HEK293 (cell line): ENCODE measurements around the gene ATAD2B.

Source experiments
- CTCF ChIA-PET: fragments of 350-600 bp; formaldehyde crosslinking; extraction: SDS; loops from one replicate; lab custom pipeline; 2021; ENCODE audit warnings: antibody characterized with exemption; lab: Yijun Ruan, JAX
- POLR2A ChIA-PET: fragments of 300-600 bp; formaldehyde crosslinking; extraction: SDS; loops from one replicate; lab custom pipeline; 2020; ENCODE audit warnings: antibody characterized with exemption, inconsistent platforms; lab: Yijun Ruan, JAX
- H3K27ac ChIP-seq: fragments of 200-500 bp; sonication (Bioruptor generic); 2 replicates; pipeline ENCODE4 v1.5.1; 2014; ENCODE audit warnings: low read depth, low read length, control low read depth, inconsistent platforms; ENCODE audit errors: extremely low read depth
- H3K36me3 ChIP-seq, 2 experiments: fragments of 200-500 bp in 1 of 2; sonication (Bioruptor generic) in 1 of 2; 1 replicate in 1 of 2; 2 replicates in 1 of 2; pipeline ENCODE4 v1.5.1; 2014 to 2017; ENCODE audit warnings: inconsistent platforms in 2 of 2, low read length in 2 of 2; ENCODE audit not compliant: control insufficient read depth in 2 of 2, insufficient read depth in 1 of 2
- H3K4me1 ChIP-seq: fragments of 200-500 bp; sonication (Bioruptor generic); 2 replicates; pipeline ENCODE4 v1.5.1; 2014; ENCODE audit warnings: mild to moderate bottlenecking, low read length, inconsistent platforms; ENCODE audit not compliant: control insufficient read depth, insufficient read depth
- H3K4me3 ChIP-seq: 2 replicates; pipeline ENCODE4 v1.5.1; 2011; ENCODE audit warnings: low read depth, mild to moderate bottlenecking, control low read depth, low read length, moderate library complexity
- H3K9me3 ChIP-seq: fragments of 200-500 bp; sonication (Bioruptor generic); 2 replicates; pipeline ENCODE4 v1.5.1; 2014; ENCODE audit warnings: low read depth, low read length, inconsistent platforms; ENCODE audit not compliant: control insufficient read depth, insufficient read depth
- EGR2 ChIP-seq: fragments of 450-650 bp; formaldehyde crosslinking; IDR thresholded peaks from 2 replicates; pipeline ENCODE4 v1.5.1; 2016; ENCODE audit warnings: low read depth, missing biosample characterization, missing genetic modification characterization
- PRDM4 ChIP-seq: fragments of 450-650 bp; formaldehyde crosslinking; IDR thresholded peaks from 2 replicates; pipeline ENCODE4 v1.5.1; 2017; ENCODE audit warnings: missing biosample characterization, missing genetic modification characterization
- SALL2 ChIP-seq: fragments of 450-650 bp; formaldehyde crosslinking; IDR thresholded peaks from 2 replicates; pipeline ENCODE4 v1.5.0; 2017; ENCODE audit warnings: missing biosample characterization, mild to moderate bottlenecking, missing genetic modification characterization, borderline replicate concordance
- YY1 ChIP-seq: fragments of 450-650 bp; formaldehyde crosslinking; IDR thresholded peaks from 2 replicates; pipeline ENCODE4 v1.5.1; 2018; ENCODE audit warnings: missing biosample characterization, missing genetic modification characterization
- ZBTB10 ChIP-seq: fragments of 450-650 bp; formaldehyde crosslinking; IDR thresholded peaks from 2 replicates; pipeline ENCODE4 v1.5.1; 2016; ENCODE audit warnings: missing biosample characterization, missing genetic modification characterization
- ZBTB26 ChIP-seq: fragments of 450-650 bp; formaldehyde crosslinking; optimal IDR thresholded peaks from 2 replicates; pipeline ENCODE3; 2016; ENCODE audit warnings: missing biosample characterization, mild to moderate bottlenecking, missing genetic modification characterization
- ZFP41 ChIP-seq: fragments of 450-650 bp; formaldehyde crosslinking; IDR thresholded peaks from 2 replicates; pipeline ENCODE4 v1.5.1; 2016; ENCODE audit warnings: missing biosample characterization, missing genetic modification characterization, borderline replicate concordance
- ZFP69B ChIP-seq: fragments of 450-650 bp; formaldehyde crosslinking; IDR thresholded peaks from 2 replicates; pipeline ENCODE4 v1.5.1; 2016; ENCODE audit warnings: missing biosample characterization, missing genetic modification characterization
- ZNF146 ChIP-seq: fragments of 450-650 bp; formaldehyde crosslinking; IDR thresholded peaks from 2 replicates; pipeline ENCODE4 v1.5.1; 2016; ENCODE audit warnings: missing biosample characterization, missing genetic modification characterization
- ZNF175 ChIP-seq: fragments of 450-650 bp; formaldehyde crosslinking; IDR thresholded peaks from 2 replicates; pipeline ENCODE4 v1.5.1; 2016; ENCODE audit warnings: missing biosample characterization, missing genetic modification characterization
- ZNF214 ChIP-seq: fragments of 450-650 bp; formaldehyde crosslinking; IDR thresholded peaks from 2 replicates; pipeline ENCODE4 v1.5.1; 2017; ENCODE audit warnings: missing biosample characterization, mild to moderate bottlenecking, missing genetic modification characterization, borderline replicate concordance
- ZNF280C ChIP-seq: fragments of 450-650 bp; formaldehyde crosslinking; IDR thresholded peaks from 2 replicates; pipeline ENCODE4 v1.5.1; 2016; ENCODE audit warnings: missing biosample characterization, missing genetic modification characterization
- ZNF292 ChIP-seq: fragments of 450-650 bp; formaldehyde crosslinking; IDR thresholded peaks from 2 replicates; pipeline ENCODE4 v1.5.1; 2016; ENCODE audit warnings: low read depth, missing biosample characterization, missing genetic modification characterization, borderline replicate concordance
- ZNF449 ChIP-seq: fragments of 450-650 bp; formaldehyde crosslinking; IDR thresholded peaks from 2 replicates; pipeline ENCODE4 v1.5.1; 2017; ENCODE audit warnings: missing biosample characterization, mild to moderate bottlenecking, missing genetic modification characterization, moderate library complexity
- ZNF510 ChIP-seq: fragments of 450-650 bp; formaldehyde crosslinking; IDR thresholded peaks from 2 replicates; pipeline ENCODE4 v1.5.1; 2018; ENCODE audit warnings: mild to moderate bottlenecking, missing genetic modification characterization, missing biosample characterization; ENCODE audit not compliant: insufficient replicate concordance
- ZNF555 ChIP-seq: fragments of 450-650 bp; formaldehyde crosslinking; conservative IDR thresholded peaks from 2 replicates; pipeline ENCODE4 v1.5.1; 2017; ENCODE audit warnings: missing biosample characterization, mild to moderate bottlenecking, missing genetic modification characterization, inconsistent platforms
- ZNF561 ChIP-seq: fragments of 450-650 bp; IDR thresholded peaks from 2 replicates; pipeline ENCODE4 v1.5.1; 2018; ENCODE audit warnings: missing biosample characterization, missing genetic modification characterization, borderline replicate concordance
- ZNF747 ChIP-seq: fragments of 450-650 bp; formaldehyde crosslinking; IDR thresholded peaks from 2 replicates; pipeline ENCODE4 v1.5.1; 2016; ENCODE audit warnings: missing biosample characterization, missing genetic modification characterization
- ZNF792 ChIP-seq: fragments of 450-650 bp; formaldehyde crosslinking; IDR thresholded peaks from 2 replicates; pipeline ENCODE4 v1.5.1; 2016; ENCODE audit warnings: missing biosample characterization, missing genetic modification characterization
- ZNF843 ChIP-seq: fragments of 450-650 bp; formaldehyde crosslinking; IDR thresholded peaks from 2 replicates; pipeline ENCODE4 v1.5.1; 2016; ENCODE audit warnings: missing biosample characterization, missing genetic modification characterization

The ATAD2B gene

GRCh38 chr2:23826771-23827170, 100.2 kb downstream of the ATAD2B start:
- Histone ChIP-seq H3K9me3 (no peaks in the 10 kb centered on the region), H3K4me3 (no peak overlapping the region), H3K4me1 (no peaks in the 10 kb centered on the region), H3K27ac (no peak overlapping the region), H3K36me3 (peaks cover 3 to 7% of the 10 kb centered on the region in 2 experiments; a peak in 2 of 3 replicates)
- TF ChIP-seq ZNF561 (tag by site-specific recombination) (no peak), ZNF280C (tag by site-specific recombination) (no peak), ZFP41 (tag by site-specific recombination) (no peak), ZNF146 (tag by site-specific recombination) (no peak), ZNF214 (tag by site-specific recombination) (no peak), ZNF747 (no peak), ZNF510 (tag by site-specific recombination) (no peak), PRDM4 (tag by site-specific recombination) (no peak), YY1 (tag by site-specific recombination) (no peak), EGR2 (tag by site-specific recombination) (no peak), ZFP69B (tag by site-specific recombination) (no peak), SALL2 (tag by site-specific recombination) (no peak), ZBTB26 (no peak), ZNF175 (tag by site-specific recombination) (no peak), ZNF792 (tag by site-specific recombination) (no peak), ZNF292 (tag by site-specific recombination) (no peak), ZBTB10 (tag by site-specific recombination) (no peak), ZNF449 (no peak), ZNF843 (tag by site-specific recombination) (no peak), ZNF555 (tag by site-specific recombination) (no peak)
- ChIA-PET POLR2A (no interaction called here), CTCF (interaction anchor here (0.7 to 1.1 kb wide), 2 partner anchors 99 to 255 kb away, joined by 3 to 5 read pairs; no protein-coding TSS in a partner anchor)
